ENCODE results near the gene PPFIBP1.

Gene PPFIBP1

GRCh38 chr12:27551172-27551840 lies 27.3 kb downstream of the PPFIBP1 start:
- no peak overlapping the region for H3K4me3 ChIP-seq (ENCODE audit: low read depth, low read length)
- in situ Hi-C loops (cut with HindIII; ENCODE audit: low sequenced_read_pairs), result no loop called here
- TF ChIP-seq CTCF (IDR thresholded peaks at IDR 0.05; ENCODE audit: low read depth, low read length), result no peak

DNA sequence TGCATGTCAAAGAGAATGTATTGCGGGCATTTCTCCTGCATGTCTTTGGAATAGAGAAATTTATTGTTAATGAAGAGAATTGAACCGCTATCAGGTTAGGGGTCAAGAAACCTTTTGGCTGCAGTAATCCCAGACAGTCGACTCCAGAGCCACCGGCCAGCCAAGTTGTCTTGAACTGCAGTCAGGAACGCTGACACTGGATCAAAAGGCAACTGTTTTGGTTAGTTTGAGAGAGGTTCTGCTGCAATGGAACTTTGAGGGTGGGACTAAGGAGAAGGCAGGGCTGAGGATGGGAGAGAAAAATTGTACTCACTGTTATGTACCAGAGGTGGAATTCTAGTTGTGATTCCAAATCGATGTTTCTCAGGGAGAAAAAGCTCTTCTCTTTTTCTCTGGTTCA lies 28.2 kb downstream of the PPFIBP1 start:
- no peak for TF ChIP-seq CTCF (IDR thresholded peaks at IDR 0.05; ENCODE audit: low read depth, low read length)
- in situ Hi-C loops (cut with HindIII; ENCODE audit: low sequenced_read_pairs), result no loop called here
- H3K4me3 ChIP-seq (ENCODE audit: low read depth, low read length), result no peak overlapping the region
- no peak for DNase-seq (ENCODE audit: low read depth, low spot score)

More at GRCh38 chr12:27551172-27551840, 27.3 kb downstream of the PPFIBP1 start:
- no peak for DNase-seq (ENCODE audit: low read depth, low spot score)

DNA sequence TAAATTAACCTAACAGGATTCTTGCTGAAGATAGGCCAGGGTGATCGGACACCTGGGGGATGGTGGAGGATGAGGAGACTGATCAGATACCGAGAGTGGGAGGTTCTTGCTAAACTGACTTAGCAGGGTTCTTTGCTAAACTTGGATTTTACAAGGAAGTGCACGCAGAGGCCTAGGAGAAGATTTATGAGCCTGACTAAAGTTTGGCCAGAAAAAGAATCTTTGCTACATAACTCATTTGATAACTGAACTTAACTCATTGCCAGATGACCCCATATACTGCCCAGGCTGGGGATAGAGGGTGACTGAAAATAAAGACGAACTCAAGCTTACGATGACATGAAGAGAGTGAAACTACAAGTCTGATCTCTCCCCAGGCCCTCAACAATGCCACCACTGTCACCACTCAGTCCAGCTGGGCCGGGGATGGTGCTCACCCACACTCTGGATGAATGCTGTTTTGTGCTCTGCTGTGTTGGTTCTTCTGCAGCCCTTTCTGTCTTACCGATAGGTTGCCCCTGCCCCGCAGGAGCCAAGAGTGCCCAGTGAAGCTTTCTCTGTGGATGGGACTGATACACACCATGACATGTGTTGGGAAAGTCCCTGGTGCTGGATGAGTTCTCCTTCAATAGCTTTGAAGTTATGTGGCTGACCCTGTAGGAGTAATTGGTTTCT lies 29.0 kb downstream of the PPFIBP1 start:
- H3K4me3 ChIP-seq (ENCODE audit: low read depth, low read length), result no peak overlapping the region
- in situ Hi-C loops (cut with HindIII; ENCODE audit: low sequenced_read_pairs), result no loop called here
- no peak for DNase-seq (ENCODE audit: low read depth, low spot score)
- no peak for TF ChIP-seq CTCF (IDR thresholded peaks at IDR 0.05; ENCODE audit: low read depth, low read length)

GRCh38 chr12:27553941-27554340 lies 29.9 kb downstream of the PPFIBP1 start:
- no peak overlapping the region for H3K4me3 ChIP-seq (ENCODE audit: low read depth, low read length)
- no peak for DNase-seq (ENCODE audit: low read depth, low spot score)
- in situ Hi-C loops (cut with HindIII; ENCODE audit: low sequenced_read_pairs), result no loop called here
- no peak for TF ChIP-seq CTCF (IDR thresholded peaks at IDR 0.05; ENCODE audit: low read depth, low read length)

DNA sequence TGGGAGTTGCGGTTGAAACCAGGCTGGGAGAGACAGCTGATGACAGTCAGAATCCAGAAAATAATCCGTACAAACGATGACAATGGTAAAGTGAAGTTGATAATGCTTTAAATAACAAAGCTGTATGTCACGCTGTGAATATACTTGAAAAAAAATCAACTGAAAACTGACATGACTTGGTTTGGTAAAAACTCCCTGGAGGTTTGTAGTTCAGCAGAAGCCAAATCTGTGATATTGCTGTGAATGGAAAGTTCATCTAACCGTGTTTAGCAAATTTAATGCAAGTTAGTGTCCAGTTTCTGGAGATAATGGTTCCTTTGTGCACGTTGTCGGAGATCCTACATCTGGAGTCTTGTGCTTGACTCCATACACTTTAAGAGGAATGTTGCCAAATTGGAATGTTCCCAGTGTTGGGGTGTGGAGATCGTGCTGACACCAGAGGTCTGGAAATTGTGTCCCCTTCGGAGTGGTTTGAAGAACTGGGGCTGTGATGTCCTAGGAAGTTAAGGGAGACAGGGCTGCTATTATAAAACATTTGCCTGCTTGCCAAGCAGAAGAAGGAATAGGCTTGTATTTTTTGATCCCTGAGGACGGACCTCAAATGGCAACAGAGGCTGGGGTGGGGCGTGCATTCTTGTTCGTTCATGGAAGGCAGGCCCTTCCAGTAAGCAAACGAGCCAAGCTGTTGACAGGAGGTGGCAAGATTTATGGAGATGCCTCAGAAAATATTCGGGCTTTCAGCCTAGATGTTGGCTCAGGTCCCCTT lies 30.6 kb downstream of the PPFIBP1 start:
- DNase-seq (ENCODE audit: low read depth, low spot score), result peak; percentile 61
- no peak for TF ChIP-seq CTCF (IDR thresholded peaks at IDR 0.05; ENCODE audit: low read depth, low read length)
- H3K4me3 ChIP-seq (ENCODE audit: low read depth, low read length), result no peak overlapping the region
- in situ Hi-C loops (cut with HindIII; ENCODE audit: low sequenced_read_pairs), result no loop called here

- no peak for TF ChIP-seq CTCF (IDR thresholded peaks at IDR 0.05; ENCODE audit: low read depth, low read length)
- no peak overlapping the region for H3K4me3 ChIP-seq (ENCODE audit: low read depth, low read length)
- no peak for DNase-seq (ENCODE audit: low read depth, low spot score)
- in situ Hi-C loops (cut with HindIII; ENCODE audit: low sequenced_read_pairs), result no loop called here
Measured at GRCh38 chr12:27555361-27555760, 31.4 kb downstream of the PPFIBP1 start.
